Small intestine (tissue), 7 donors: ENCODE measurements around the gene UMAD1. TPM values are rescaled to one million over a fixed set of nuclear protein-coding genes. Genes with fewer than 3 reads are reported as not detected.
"Not testable (repeated sequence)": the region's sequence is repeated elsewhere in the genome, so short reads cannot be mapped to it uniquely, and the experiment has no call there.

Source experiments
- DNase-seq, 2 donors: peaks; one replicate each; pipeline versions ENCODE4 v3.0.0 to v3.0.0-alpha.2; 2013
- FAIRE-seq: peaks from 2 replicates; lab custom pipeline; 2012; peaks lifted over from hg19 to GRCh38; lab: Jason Lieb, UNC
- H3K27ac ChIP-seq, 3 donors: one replicate each; pipeline ENCODE4 v1.5.1; 2013; ENCODE audit warnings: low read length in 2 of 3, mild to moderate bottlenecking in 2 of 3, control low read depth in 1 of 3, inconsistent platforms in 1 of 3, low read depth in 1 of 3, moderate library complexity in 1 of 3
- H3K27me3 ChIP-seq, 3 donors: one replicate each; pipeline ENCODE4 v1.6.1; 2013; ENCODE audit warnings: low read length in 3 of 3, inconsistent platforms in 1 of 3; ENCODE audit not compliant: control insufficient read depth in 3 of 3, insufficient read depth in 3 of 3
- H3K36me3 ChIP-seq, 3 donors: one replicate each; pipeline ENCODE4 v1.6.1; 2013; ENCODE audit warnings: low read length in 3 of 3, inconsistent platforms in 1 of 3, low read depth in 1 of 3, mild to moderate bottlenecking in 1 of 3, moderate library complexity in 1 of 3; ENCODE audit not compliant: control insufficient read depth in 3 of 3, insufficient read depth in 2 of 3
- H3K4me1 ChIP-seq, 3 donors: one replicate each; pipeline ENCODE4 v1.6.1; 2013; ENCODE audit warnings: low read length in 2 of 3, inconsistent platforms in 1 of 3, low read depth in 1 of 3, mild to moderate bottlenecking in 1 of 3, moderate library complexity in 1 of 3; ENCODE audit not compliant: control insufficient read depth in 3 of 3, insufficient read depth in 2 of 3
- H3K4me3 ChIP-seq, 3 donors: one replicate each; pipeline ENCODE4 v1.5.1; 2013; ENCODE audit warnings: low read length in 3 of 3, control low read depth in 1 of 3, inconsistent platforms in 1 of 3, low read depth in 1 of 3, mild to moderate bottlenecking in 1 of 3, moderate library complexity in 1 of 3
- H3K9me3 ChIP-seq, 2 donors: one replicate each; pipeline ENCODE4 v1.6.1; 2013; ENCODE audit warnings: low read depth in 1 of 2, low read length in 1 of 2; ENCODE audit not compliant: control insufficient read depth in 2 of 2, insufficient read depth in 1 of 2
- WGBS, 3 donors: extraction: QIAGEN DNeasy Blood & Tissue Kit; methylation state at CpG; one replicate each; pipeline ENCODE4 v1.1.7; 2013; 5-methylcytosine and 5-hydroxymethylcytosine counted together
- polyA plus RNA-seq, 4 donors: library from polyadenylated mRNA; stranded (reverse) in 3 of 4; unstranded in 1 of 4; fragments of 200-250 nt in 3 of 4; fragments of 120-200 nt in 1 of 4; gene quantifications; one replicate each; pipeline versions ENCODE4 v1.2.1 to v1.2.3, GENCODE V29; 2013
- donor health status: healthy with polysubstance abuse.
- donor health status: control.
- donor health status: control.
- donor health status: Bipolar disorder and iron deficiency.
- donor health status: healthy.

The UMAD1 gene
- polyA plus RNA-seq, 4 donors: 9.2 to 21.2 (median 20.0) TPM

GRCh38 chr7:7654964-7655715 is 14.6 kb downstream of the UMAD1 start:
- WGBS, 3 donors: 77 to 90% (median 85%) methylated on average over 4 of the region's 4 CpGs
- no peak for FAIRE-seq

GRCh38 chr7:7656459-7656858 is 15.9 kb downstream of the UMAD1 start:
- not testable (repeated sequence) for FAIRE-seq, DNase-seq
- WGBS, 3 donors: 97 to 98% (median 98%) methylated on average over 3 of the region's 3 CpGs

More at GRCh38 chr7:7654964-7655715, 14.6 kb downstream of the UMAD1 start:
- Histone ChIP-seq H3K9me3 (no peaks in the 10 kb centered on the region), H3K27ac (no peak overlapping the region), H3K4me1 (peaks cover 0 to 5% (median 0%) of the 10 kb centered on the region in 3 donors), H3K36me3 (no peaks in the 10 kb centered on the region), H3K4me3 (no peak overlapping the region), H3K27me3 (no peaks in the 10 kb centered on the region)
- no peak for DNase-seq

GRCh38 chr7:7662527-7662926 is 22.0 kb downstream of the UMAD1 start:
- Histone ChIP-seq H3K9me3 (no peaks in the 10 kb centered on the region), H3K4me3 (no peak overlapping the region), H3K4me1 (no peaks in the 10 kb centered on the region), H3K27ac (no peak overlapping the region), H3K36me3 (peaks cover 0 to 5% (median 0%) of the 10 kb centered on the region in 3 donors), H3K27me3 (no peaks in the 10 kb centered on the region)
- DNase-seq: no peak
- WGBS, 3 donors: 88 to 97% (median 94%) methylated on average over 6 of the region's 6 CpGs
- no peak for FAIRE-seq

More at GRCh38 chr7:7656459-7656858, 15.9 kb downstream of the UMAD1 start:
- not testable (repeated sequence) for H3K27me3 ChIP-seq, H3K9me3 ChIP-seq, H3K4me1 ChIP-seq, H3K27ac ChIP-seq, H3K4me3 ChIP-seq, H3K36me3 ChIP-seq

- Histone ChIP-seq H3K36me3 (peaks cover 0 to 6% (median 0%) of the 10 kb centered on the region in 3 donors), H3K9me3 (no peaks in the 10 kb centered on the region), H3K27me3 (no peaks in the 10 kb centered on the region), H3K4me1 (no peaks in the 10 kb centered on the region), H3K27ac (no peak overlapping the region), H3K4me3 (no peak overlapping the region)
- WGBS, 3 donors: 80 to 88% (median 84%) methylated on average over 3 of the region's 3 CpGs
- DNase-seq (no peak), FAIRE-seq (no peak)
Measured at GRCh38 chr7:7664291-7664690, 23.7 kb downstream of the UMAD1 start.

GRCh38 chr7:7665031-7665430 is 24.5 kb downstream of the UMAD1 start:
- no peak overlapping the region for H3K4me3 ChIP-seq
- no peak for FAIRE-seq
- 91 to 97% (median 95%) methylated on average over 1 of the region's 1 CpG for whole genome bisulfite sequencing, 3 donors

GRCh38 chr7:7667187-7667586 is 26.6 kb downstream of the UMAD1 start:
- Histone ChIP-seq H3K36me3 (peaks cover 0 to 2% (median 0%) of the 10 kb centered on the region in 3 donors), H3K4me1 (no peaks in the 10 kb centered on the region), H3K27ac (no peak overlapping the region), H3K27me3 (no peaks in the 10 kb centered on the region), H3K9me3 (no peaks in the 10 kb centered on the region), H3K4me3 (no peak overlapping the region)
- WGBS, 3 donors: 89 to 95% (median 94%) methylated on average over 2 of the region's 2 CpGs
- no peak for FAIRE-seq
- no peak for DNase-seq

More at GRCh38 chr7:7665031-7665430, 24.5 kb downstream of the UMAD1 start:
- Histone ChIP-seq H3K4me1 (no peaks in the 10 kb centered on the region), H3K27me3 (no peaks in the 10 kb centered on the region), H3K36me3 (peaks cover 0 to 6% (median 0%) of the 10 kb centered on the region in 3 donors), H3K9me3 (no peaks in the 10 kb centered on the region), H3K27ac (no peak overlapping the region)
- no peak for DNase-seq

GRCh38 chr7:7668706-7669105 is 28.2 kb downstream of the UMAD1 start:
- 96 to 100% (median 97%) methylated on average over 1 of the region's 1 CpG for WGBS, 3 donors
- DNase-seq (no peak), FAIRE-seq (no peak)

GRCh38 chr7:7670490-7670889 is 29.9 kb downstream of the UMAD1 start:
- no peaks in the 10 kb centered on the region for H3K9me3 ChIP-seq
- DNase-seq (no peak), FAIRE-seq (no peak)
- H3K4me3 ChIP-seq: no peak overlapping the region
- H3K36me3 ChIP-seq: peaks cover 0 to 2% (median 0%) of the 10 kb centered on the region in 3 donors
- no peaks in the 10 kb centered on the region for H3K4me1 ChIP-seq
- WGBS, 3 donors: 91 to 98% (median 95%) methylated on average over 3 of the region's 3 CpGs
- H3K27me3 ChIP-seq: no peaks in the 10 kb centered on the region
- H3K27ac ChIP-seq: no peak overlapping the region

More at GRCh38 chr7:7668706-7669105, 28.2 kb downstream of the UMAD1 start:
- Histone ChIP-seq H3K36me3 (peaks cover 0 to 2% (median 0%) of the 10 kb centered on the region in 3 donors), H3K4me3 (no peak overlapping the region), H3K27me3 (no peaks in the 10 kb centered on the region), H3K4me1 (no peaks in the 10 kb centered on the region), H3K27ac (no peak overlapping the region), H3K9me3 (no peaks in the 10 kb centered on the region)
